Nephron progenitor cell (in vitro differentiated cells): ENCODE measurements around the gene ADAMTS14.
"Not testable (repeated sequence)": the region's sequence is repeated elsewhere in the genome, so short reads cannot be mapped to it uniquely, and the experiment has no call there.

Source experiments
- DNase-seq: peaks from one replicate; pipeline ENCODE4 v3.0.0; 2021
- H3K27ac Mint-ChIP-seq: 2 replicates; pipeline ENCODE4 v1.8.0; 2021; ENCODE audit warnings: mild to moderate bottlenecking, moderate library complexity, mixed read lengths
- H3K27me3 Mint-ChIP-seq: 2 replicates; pipeline ENCODE4 v1.8.0; 2021; ENCODE audit warnings: mild to moderate bottlenecking, low read depth, mixed read lengths; ENCODE audit not compliant: poor library complexity
- H3K36me3 Mint-ChIP-seq: 2 replicates; pipeline ENCODE4 v1.8.0; 2021; ENCODE audit warnings: low read depth, mixed read lengths
- H3K4me1 Mint-ChIP-seq: 2 replicates; pipeline ENCODE4 v1.8.0; 2021; ENCODE audit warnings: mixed read lengths
- H3K4me3 Mint-ChIP-seq: 2 replicates; pipeline ENCODE4 v1.8.0; 2021; ENCODE audit warnings: mild to moderate bottlenecking, moderate library complexity, mixed read lengths
- H3K9me3 Mint-ChIP-seq: 2 replicates; pipeline ENCODE4 v1.8.0; 2021; ENCODE audit warnings: mild to moderate bottlenecking, moderate library complexity, mixed read lengths
- CTCF ChIP-seq: fragments of 200-600 bp; sonication (generic); IDR thresholded peaks from 2 replicates; pipeline ENCODE4 v1.5.0; 2021; ENCODE audit warnings: antibody characterized with exemption

ADAMTS14 gene

GRCh38 chr10:70634011-70634410, 38.3 kb upstream of the ADAMTS14 start:
- H3K9me3 Mint-ChIP-seq = peaks cover 13% of the 10 kb centered on the region
- H3K36me3 Mint-ChIP-seq = peaks cover 7% of the 10 kb centered on the region
- H3K27me3 Mint-ChIP-seq = peaks cover 10% of the 10 kb centered on the region
- H3K4me3 Mint-ChIP-seq = no peak overlapping the region
- no peak overlapping the region for H3K27ac Mint-ChIP-seq
- no peak for DNase-seq
- H3K4me1 Mint-ChIP-seq = no peaks in the 10 kb centered on the region
- no peak for TF ChIP-seq CTCF

GRCh38 chr10:70634515-70634914, 37.8 kb upstream of the ADAMTS14 start:
- H3K4me1 Mint-ChIP-seq, H3K4me3 Mint-ChIP-seq, H3K27ac Mint-ChIP-seq, H3K36me3 Mint-ChIP-seq, DNase-seq: not testable (repeated sequence)
- H3K27me3 Mint-ChIP-seq = peaks cover 10% of the 10 kb centered on the region
- H3K9me3 Mint-ChIP-seq = peaks cover 10% of the 10 kb centered on the region

GRCh38 chr10:70639640-70640383, 32.5 kb upstream of the ADAMTS14 start:
- Mint-ChIP-seq H3K27me3 (peaks cover 13% of the 10 kb centered on the region), H3K9me3 (peaks cover 27% of the 10 kb centered on the region)
- DNase-seq, H3K27ac Mint-ChIP-seq, H3K36me3 Mint-ChIP-seq, H3K4me1 Mint-ChIP-seq, H3K4me3 Mint-ChIP-seq: not testable (repeated sequence)

GRCh38 chr10:70643272-70643671, 29.0 kb upstream of the ADAMTS14 start:
- not testable (repeated sequence) for H3K4me1 Mint-ChIP-seq, H3K36me3 Mint-ChIP-seq, H3K4me3 Mint-ChIP-seq, DNase-seq, H3K27ac Mint-ChIP-seq
- H3K27me3 Mint-ChIP-seq = peaks cover 21% of the 10 kb centered on the region
- peaks cover 39% of the 10 kb centered on the region for H3K9me3 Mint-ChIP-seq

- H3K9me3 Mint-ChIP-seq = peaks cover 51% of the 10 kb centered on the region
- not testable (repeated sequence) for H3K27ac Mint-ChIP-seq, H3K4me3 Mint-ChIP-seq, DNase-seq, H3K36me3 Mint-ChIP-seq, H3K4me1 Mint-ChIP-seq
- H3K27me3 Mint-ChIP-seq = peaks cover 25% of the 10 kb centered on the region
These were observed 27.3 kb upstream of the ADAMTS14 start for GRCh38 chr10:70644959-70645358.

- H3K9me3 Mint-ChIP-seq = peaks cover 56% of the 10 kb centered on the region
- H3K36me3 Mint-ChIP-seq = no peaks in the 10 kb centered on the region
These were observed 25.2 kb upstream of the ADAMTS14 start for GRCh38 chr10:70647086-70647485.

GRCh38 chr10:70648427-70648826, 23.9 kb upstream of the ADAMTS14 start:
- H3K4me3 Mint-ChIP-seq = no peak overlapping the region

More at GRCh38 chr10:70647086-70647485, 25.2 kb upstream of the ADAMTS14 start:
- no peak overlapping the region for H3K27ac Mint-ChIP-seq
- no peak for DNase-seq
- no peak for TF ChIP-seq CTCF
- H3K4me1 Mint-ChIP-seq = peaks cover 9% of the 10 kb centered on the region
- no peak overlapping the region for H3K4me3 Mint-ChIP-seq
- H3K27me3 Mint-ChIP-seq = peaks cover 17% of the 10 kb centered on the region

More at GRCh38 chr10:70648427-70648826, 23.9 kb upstream of the ADAMTS14 start:
- DNase-seq = no peak
- H3K4me1 Mint-ChIP-seq = peaks cover 9% of the 10 kb centered on the region
- H3K9me3 Mint-ChIP-seq = peaks cover 65% of the 10 kb centered on the region
- no peak for TF ChIP-seq CTCF
- H3K27me3 Mint-ChIP-seq = peaks cover 12% of the 10 kb centered on the region
- H3K36me3 Mint-ChIP-seq = peaks cover 5% of the 10 kb centered on the region
- no peak overlapping the region for H3K27ac Mint-ChIP-seq
